Measurements from ENCODE around the gene NCKAP5.

DNA sequence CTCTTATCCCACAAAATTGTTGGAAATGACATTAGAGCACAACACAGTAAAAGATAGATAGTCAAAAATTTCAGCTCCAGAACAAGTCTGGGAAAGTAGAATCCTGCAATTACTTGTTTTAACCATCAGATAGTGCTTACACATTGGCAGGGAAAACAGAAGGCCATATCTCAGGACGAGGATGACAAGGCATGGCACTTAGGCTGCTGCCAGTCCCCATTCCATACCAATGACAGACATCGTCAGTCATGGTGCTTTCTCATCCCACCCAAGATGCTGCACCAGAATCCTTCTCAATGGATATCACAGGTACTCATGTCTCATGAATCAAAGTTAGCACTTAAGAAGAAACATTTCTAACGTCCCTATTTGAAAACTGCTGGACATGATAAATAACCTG lies 187.3 kb downstream of the NCKAP5 start:
- TF ChIP-seq, protein P1, sequence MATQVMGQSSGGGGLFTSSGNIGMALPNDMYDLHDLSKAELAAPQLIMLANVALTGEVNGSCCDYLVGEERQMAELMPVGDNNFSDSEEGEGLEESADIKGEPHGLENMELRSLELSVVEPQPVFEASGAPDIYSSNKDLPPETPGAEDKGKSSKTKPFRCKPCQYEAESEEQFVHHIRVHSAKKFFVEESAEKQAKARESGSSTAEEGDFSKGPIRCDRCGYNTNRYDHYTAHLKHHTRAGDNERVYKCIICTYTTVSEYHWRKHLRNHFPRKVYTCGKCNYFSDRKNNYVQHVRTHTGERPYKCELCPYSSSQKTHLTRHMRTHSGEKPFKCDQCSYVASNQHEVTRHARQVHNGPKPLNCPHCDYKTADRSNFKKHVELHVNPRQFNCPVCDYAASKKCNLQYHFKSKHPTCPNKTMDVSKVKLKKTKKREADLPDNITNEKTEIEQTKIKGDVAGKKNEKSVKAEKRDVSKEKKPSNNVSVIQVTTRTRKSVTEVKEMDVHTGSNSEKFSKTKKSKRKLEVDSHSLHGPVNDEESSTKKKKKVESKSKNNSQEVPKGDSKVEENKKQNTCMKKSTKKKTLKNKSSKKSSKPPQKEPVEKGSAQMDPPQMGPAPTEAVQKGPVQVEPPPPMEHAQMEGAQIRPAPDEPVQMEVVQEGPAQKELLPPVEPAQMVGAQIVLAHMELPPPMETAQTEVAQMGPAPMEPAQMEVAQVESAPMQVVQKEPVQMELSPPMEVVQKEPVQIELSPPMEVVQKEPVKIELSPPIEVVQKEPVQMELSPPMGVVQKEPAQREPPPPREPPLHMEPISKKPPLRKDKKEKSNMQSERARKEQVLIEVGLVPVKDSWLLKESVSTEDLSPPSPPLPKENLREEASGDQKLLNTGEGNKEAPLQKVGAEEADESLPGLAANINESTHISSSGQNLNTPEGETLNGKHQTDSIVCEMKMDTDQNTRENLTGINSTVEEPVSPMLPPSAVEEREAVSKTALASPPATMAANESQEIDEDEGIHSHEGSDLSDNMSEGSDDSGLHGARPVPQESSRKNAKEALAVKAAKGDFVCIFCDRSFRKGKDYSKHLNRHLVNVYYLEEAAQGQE (IDR thresholded peaks at IDR 0.05; ENCODE audit: insufficient read depth in 1 of 2, low read depth in 2 of 2, low read length in 2 of 2) = no peak
- TF ChIP-seq TAF1 (IDR thresholded peaks at IDR 0.05; ENCODE audit: borderline replicate concordance, insufficient read depth, low read length) = no peak
- TF ChIP-seq POLR2AphosphoS5 (IDR thresholded peaks at IDR 0.05; ENCODE audit: low read depth, low read length) = no peak
- no peak for TF ChIP-seq FOXP2 (optimal IDR thresholded peaks at IDR 0.05; ENCODE audit: borderline replicate concordance, extremely low read depth, extremely low read length, insufficient read depth)
- TF ChIP-seq SIN3A (IDR thresholded peaks at IDR 0.05; ENCODE audit: borderline replicate concordance, insufficient read depth, low read length) = no peak

Measured in PFSK-1 (cell line).